GM12878 (cell line): ENCODE data around the gene PDZRN3. TPM values are rescaled to one million over a fixed set of nuclear protein-coding genes. Genes with fewer than 3 reads are reported as not detected.

Experiments
- ATAC-seq: fragments of 200-7000 bp; cut with Tn5 transposase; 3 replicates; pipeline ENCODE4 v1.9.1; 2020; ENCODE audit warnings: mild to moderate bottlenecking, moderate library complexity
- BruUV-seq: library from RNA; stranded (reverse); fragments of 400-500 nt; replicated peaks from 2 replicates; lab custom pipeline; 2021; lab: Mats Ljungman, UMichigan
- CTCF ChIA-PET: fragments of 300-600 bp; sonication (Branson Sonifier 250); formaldehyde crosslinking; extraction: SDS; loops from one replicate; lab custom pipeline; 2021; ENCODE audit warnings: inconsistent platforms; lab: Yijun Ruan, JAX
- POLR2A ChIA-PET: fragments of 350-600 bp; formaldehyde crosslinking; extraction: SDS; loops from one replicate; lab custom pipeline; 2021; ENCODE audit warnings: inconsistent platforms; lab: Charles Lee
- RAD21 ChIA-PET: fragments of 300-600 bp; sonication (Branson Sonifier 250); formaldehyde crosslinking; loops from one replicate; lab custom pipeline; 2023; ENCODE audit warnings: antibody characterized with exemption; ENCODE audit not compliant: unreplicated experiment; lab: Charles Lee
- SMC1A ChIA-PET: fragments of 300-600 bp; sonication (Branson Sonifier 250); formaldehyde crosslinking; loops from one replicate; lab custom pipeline; 2023; ENCODE audit not compliant: unreplicated experiment, uncharacterized antibody; lab: Charles Lee
- DNase-seq: peaks from one replicate; pipeline ENCODE4 v3.0.0-alpha.2; 2011; ENCODE audit warnings: low read depth, low spot score
- FAIRE-seq: peaks from 3 replicates; lab custom pipeline; 2011; peaks lifted over from hg19 to GRCh38; lab: Jason Lieb, UNC
- H2AFZ ChIP-seq: 2 replicates; pipeline ENCODE4 v1.6.0; 2011; ENCODE audit warnings: low read depth, low read length, control low read depth; ENCODE audit not compliant: control insufficient read depth
- H3K27ac ChIP-seq: 2 replicates; pipeline ENCODE4 v1.5.1; 2011; ENCODE audit warnings: control low read depth; ENCODE audit not compliant: control insufficient read depth, insufficient read depth
- H3K27me3 ChIP-seq, 2 experiments: replicated peaks in 1 of 2; 2 replicates each; pipeline versions ENCODE4 v1.6.0 to v1.6.1; 2011; ENCODE audit warnings: low read length in 1 of 2; ENCODE audit not compliant: control insufficient read depth in 2 of 2, insufficient read depth in 2 of 2
- H3K36me3 ChIP-seq, 2 experiments: 2 replicates each; pipeline ENCODE4 v1.5.1; 2011; ENCODE audit warnings: low read length in 1 of 2; ENCODE audit not compliant: control insufficient read depth in 2 of 2, insufficient read depth in 2 of 2
- H3K4me1 ChIP-seq: 2 replicates; pipeline ENCODE4 v1.6.1; 2011; ENCODE audit warnings: mild to moderate bottlenecking, low read length, moderate library complexity, mixed read lengths; ENCODE audit not compliant: control insufficient read depth, insufficient read depth
- H3K4me2 ChIP-seq: 2 replicates; pipeline ENCODE4 v1.6.0; 2011; ENCODE audit warnings: control low read depth; ENCODE audit not compliant: control insufficient read depth, insufficient read depth
- H3K4me3 ChIP-seq: fragments of 200-600 bp; sonication (generic); 2 replicates; pipeline ENCODE4 v1.5.1; 2016
- H3K79me2 ChIP-seq: 2 replicates; pipeline ENCODE4 v1.6.0; 2011; ENCODE audit warnings: low read length; ENCODE audit not compliant: control insufficient read depth, insufficient read depth
- H3K9ac ChIP-seq: 2 replicates; pipeline ENCODE4 v1.8.0; 2011; ENCODE audit warnings: low read length, control low read depth, mixed read lengths; ENCODE audit not compliant: control insufficient read depth, insufficient read depth
- H3K9me3 ChIP-seq: replicated peaks from 3 replicates; pipeline ENCODE4 v1.5.1; 2011; ENCODE audit warnings: mild to moderate bottlenecking, low read length; ENCODE audit not compliant: control insufficient read depth, insufficient read depth
- H4K20me1 ChIP-seq: 2 replicates; pipeline ENCODE4 v1.6.0; 2011; ENCODE audit not compliant: control insufficient read depth, insufficient read depth
- HCFC1 ChIP-seq: fragments of 150-350 bp; IDR thresholded peaks from 2 replicates; pipeline ENCODE4 v1.6.1; 2014; ENCODE audit warnings: low read length
- IRF5 ChIP-seq: fragments of 450-650 bp; IDR thresholded peaks from 2 replicates; pipeline ENCODE4 v1.6.1; 2017; ENCODE audit warnings: borderline replicate concordance
- REST ChIP-seq: IDR thresholded peaks from 2 replicates; pipeline ENCODE4 v1.6.1; 2012; ENCODE audit warnings: mild to moderate bottlenecking, low read depth, low read length
- SMC3 ChIP-seq: IDR thresholded peaks from 2 replicates; pipeline ENCODE4 v1.6.1; 2011; ENCODE audit warnings: low read length, improper control_type of control experiment, borderline replicate concordance
- WGBS: methylation state at CpG from one replicate; pipeline ENCODE4 v1.1.6; 2016; ENCODE audit warnings: low lambda C conversion rate; ENCODE audit not compliant: insufficient replicate concordance, insufficient coverage; ENCODE audit errors: missing lambda C conversion rate; 5-methylcytosine and 5-hydroxymethylcytosine counted together
- in situ Hi-C: fragments of 300-500 bp; cut with MboI; formaldehyde crosslinking; loops from 9 replicates; pipeline ENCODE4 v1.14.3; 2018; ENCODE audit warnings: mixed read lengths
- intact Hi-C: fragments of 100-400 bp; cut with micrococcal nuclease; formaldehyde crosslinking; loops from one replicate; pipeline ENCODE4 v1.14.2; 2022; ENCODE audit not compliant: unreplicated experiment
- polyA plus RNA-seq, 11 experiments: library from polyadenylated mRNA; depleted of rRNA in 4 of 11; unstranded in 6 of 11; stranded (reverse) in 5 of 11; fragments of >200 nt; fragmentation: Nextera tagmentation in 4 of 11; fragmentation: Illumina TruSeq in 1 of 11; extraction: Ambion mirVana in 4 of 11; extraction: Trizol in 1 of 11; gene quantifications; 1 replicate in 1 of 11; 2 replicates in 10 of 11; pipeline versions ENCODE4 v1.2.1 to v1.2.3, GENCODE V29; 2011 to 2016; ENCODE audit warnings: inconsistent platforms in 2 of 11, missing spikeins in 2 of 11, low read depth in 1 of 11
- total RNA-seq, 4 experiments: library from RNA; depleted of rRNA in 3 of 4; stranded (reverse); fragments of >200 nt in 3 of 4; fragmentation: Illumina TruSeq in 1 of 4; extraction: Trizol in 1 of 4; gene quantifications; 2 replicates each; pipeline versions ENCODE4 v1.2.1 to v1.2.3, GENCODE V29; 2013 to 2021

The PDZRN3 gene
- total and polyA plus RNA-seq, 10 of the 15 experiments (the other 5 are each of a cell fraction or from before 2014, with no cell fraction given): 0.07 to 0.37 (median 0.12) TPM; not detected in 6

GRCh38 chr3:73602170-73602569 lies 22.6 kb downstream of the PDZRN3 start:
- POLR2A ChIA-PET: no interaction called here

More at GRCh38 chr3:73602170-73602569, 22.6 kb downstream of the PDZRN3 start:
- no peak for TF ChIP-seq HCFC1
- TF ChIP-seq IRF5: no peak
- TF ChIP-seq REST: no peak
- TF ChIP-seq SMC3: no peak
- RAD21 ChIA-PET: no interaction called here
- FAIRE-seq: no peak
- no peak overlapping the region for H3K4me2 ChIP-seq
- intact Hi-C loops: no loop called here
- H3K36me3 ChIP-seq: no peaks in the 10 kb centered on the region
- H3K4me3 ChIP-seq: no peak overlapping the region
- no peak overlapping the region for H3K9ac ChIP-seq
- no peaks in the 10 kb centered on the region for H3K79me2 ChIP-seq
- ATAC-seq: no peak
- CTCF ChIA-PET: interaction anchor here (0.6 kb wide), 1 partner anchor 354 kb away, joined by 3 read pairs; no protein-coding TSS in a partner anchor
- no peaks in the 10 kb centered on the region for H3K4me1 ChIP-seq
- WGBS: 0% methylated on average over 3 of the region's 3 CpGs
- H3K27ac ChIP-seq: no peak overlapping the region
- H4K20me1 ChIP-seq: no peaks in the 10 kb centered on the region
- DNase-seq: no peak
- BruUV-seq: no TSS peak
- H3K27me3 ChIP-seq: no peaks in the 10 kb centered on the region; a peak in 1 of 4 replicates
- SMC1A ChIA-PET: interaction anchor here (0.8 kb wide), 1 partner anchor 315 kb away, joined by 3 read pairs; no protein-coding TSS in a partner anchor
- in situ Hi-C loops: no loop called here
- no peaks in the 10 kb centered on the region for H3K9me3 ChIP-seq
- H2AFZ ChIP-seq: no peak overlapping the region
